H1 (cell line): ENCODE data around the gene CNIH3. TPM values are rescaled to one million over a fixed set of nuclear protein-coding genes. Genes with fewer than 3 reads are reported as not detected.

ENCODE experiments used
- CTCF ChIA-PET: fragments of 300-600 bp; sonication (Branson Sonifier 250); formaldehyde crosslinking; loops from one replicate; lab custom pipeline; 2021; ENCODE audit not compliant: partially characterized antibody; lab: Charles Lee
- POLR2A ChIA-PET: fragments of 300-600 bp; sonication (Branson Sonifier 250); formaldehyde crosslinking; loops from one replicate; lab custom pipeline; 2021; ENCODE audit warnings: inconsistent platforms; ENCODE audit not compliant: partially characterized antibody; lab: Charles Lee
- DNase-seq, 2 experiments: peaks; one replicate each; pipeline versions ENCODE4 v3.0.0 to v3.0.0-alpha.2; 2010 to 2022; ENCODE audit warnings: low spot score in 2 of 2, low read depth in 1 of 2, mixed read lengths in 1 of 2
- FAIRE-seq: peaks from 2 replicates; lab custom pipeline; 2011; peaks lifted over from hg19 to GRCh38; lab: Jason Lieb, UNC
- H2AFZ ChIP-seq: 2 replicates; pipeline ENCODE4 v1.8.1; 2012; ENCODE audit warnings: low read length, inconsistent platforms
- H2AK5ac ChIP-seq: 2 replicates; pipeline ENCODE4 v1.6.1; 2013; ENCODE audit warnings: low read depth, low read length
- H2BK120ac ChIP-seq: replicated peaks from 2 replicates; pipeline ENCODE3; 2013; ENCODE audit warnings: low read depth, low read length, inconsistent platforms
- H2BK12ac ChIP-seq: 2 replicates; pipeline ENCODE4 v1.6.1; 2013; ENCODE audit warnings: low read depth, low read length
- H2BK15ac ChIP-seq: 2 replicates; pipeline ENCODE4 v1.6.1; 2013; ENCODE audit warnings: low read length
- H2BK20ac ChIP-seq: 2 replicates; pipeline ENCODE4 v1.6.1; 2013; ENCODE audit warnings: low read length
- H2BK5ac ChIP-seq: 2 replicates; pipeline ENCODE4 v1.6.1; 2013; ENCODE audit warnings: low read depth, low read length
- H3K14ac ChIP-seq: 2 replicates; pipeline ENCODE4 v1.6.1; 2013; ENCODE audit warnings: inconsistent platforms; ENCODE audit not compliant: insufficient read length
- H3K18ac ChIP-seq: 2 replicates; pipeline ENCODE4 v1.6.1; 2013; ENCODE audit warnings: low read length; ENCODE audit errors: extremely low read depth
- H3K23ac ChIP-seq: 2 replicates; pipeline ENCODE4 v1.6.1; 2013; ENCODE audit warnings: inconsistent platforms; ENCODE audit not compliant: insufficient read length
- H3K23me2 ChIP-seq: 2 replicates; pipeline ENCODE4 v1.6.1; 2013; ENCODE audit warnings: low read depth, low read length
- H3K27ac ChIP-seq: 2 replicates; pipeline ENCODE4 v1.6.1; 2011; ENCODE audit warnings: low read depth, low read length, inconsistent platforms
- H3K27me3 ChIP-seq, 4 experiments: replicated peaks in 1 of 4; 1 replicate in 1 of 4; 2 replicates in 3 of 4; pipeline versions ENCODE4 v1.6.1 to v1.8.1; 2011 to 2013; ENCODE audit warnings: low read length in 3 of 4, mild to moderate bottlenecking in 3 of 4, inconsistent platforms in 2 of 4, mixed read lengths in 2 of 4, moderate library complexity in 1 of 4; ENCODE audit not compliant: control insufficient read depth in 3 of 4, insufficient read depth in 3 of 4; ENCODE audit errors: extremely low read depth in 1 of 4
- H3K36me3 ChIP-seq, 4 experiments: 2 replicates each; pipeline versions ENCODE4 v1.6.1 to v1.8.1; 2011 to 2013; ENCODE audit warnings: mild to moderate bottlenecking in 4 of 4, low read length in 3 of 4, moderate library complexity in 2 of 4, control low read depth in 1 of 4, inconsistent platforms in 1 of 4; ENCODE audit not compliant: insufficient read depth in 4 of 4, control insufficient read depth in 2 of 4
- H3K4ac ChIP-seq: replicated peaks from 2 replicates; pipeline ENCODE3; 2013; ENCODE audit warnings: low read length, low read depth, mixed read lengths, inconsistent platforms; ENCODE audit not compliant: insufficient read length
- H3K4me1 ChIP-seq, 4 experiments: replicated peaks in 1 of 4; 1 replicate in 1 of 4; 2 replicates in 3 of 4; pipeline versions ENCODE4 v1.6.1 to v1.8.1; 2011 to 2013; ENCODE audit warnings: low read length in 3 of 4, inconsistent platforms in 2 of 4, mixed read lengths in 1 of 4; ENCODE audit not compliant: insufficient read depth in 4 of 4, control insufficient read depth in 3 of 4
- H3K4me2 ChIP-seq, 2 experiments: 2 replicates each; pipeline versions ENCODE4 v1.6.1 to v1.8.1; 2011 to 2013; ENCODE audit warnings: low read depth in 2 of 2, low read length in 2 of 2, control low read depth in 1 of 2, inconsistent platforms in 1 of 2, mild to moderate bottlenecking in 1 of 2; ENCODE audit not compliant: insufficient read depth in 1 of 2
- H3K4me3 ChIP-seq, 4 experiments: fragments of 200-600, 300-600 bp in 1 of 4; sonication (generic), shearing (Covaris generic), sonication (Bioruptor Twin) in 1 of 4; 2 replicates each; pipeline versions ENCODE4 v1.5.1 to v1.8.1; 2011 to 2016; ENCODE audit warnings: low read length in 4 of 4, low read depth in 3 of 4, control low read depth in 2 of 4, inconsistent platforms in 2 of 4, mild to moderate bottlenecking in 2 of 4, mixed read lengths in 1 of 4, moderate library complexity in 1 of 4; ENCODE audit not compliant: insufficient read depth in 2 of 4; ENCODE audit errors: extremely low read depth in 1 of 4
- H3K56ac ChIP-seq: replicated peaks from 2 replicates; pipeline ENCODE3; 2013; ENCODE audit warnings: low read depth, mild to moderate bottlenecking, mixed read lengths, low read length, inconsistent platforms; ENCODE audit not compliant: insufficient read length
- H3K79me1 ChIP-seq: 2 replicates; pipeline ENCODE4 v1.6.1; 2013; ENCODE audit warnings: low read depth, low read length, control low read depth
- H3K79me2 ChIP-seq, 2 experiments: 2 replicates each; pipeline versions ENCODE4 v1.6.1 to v1.8.1; 2012 to 2013; ENCODE audit warnings: low read length in 2 of 2, mild to moderate bottlenecking in 2 of 2, inconsistent platforms in 1 of 2; ENCODE audit not compliant: insufficient read depth in 2 of 2, control insufficient read depth in 1 of 2
- H3K9ac ChIP-seq, 4 experiments: replicated peaks in 1 of 4; 1 replicate in 1 of 4; 2 replicates in 3 of 4; pipeline versions ENCODE4 v1.6.1 to v1.8.1; 2011 to 2013; ENCODE audit warnings: low read depth in 3 of 4, low read length in 3 of 4, control low read depth in 2 of 4, mild to moderate bottlenecking in 2 of 4, moderate library complexity in 2 of 4, inconsistent platforms in 1 of 4; ENCODE audit errors: extremely low read depth in 1 of 4
- H3K9me3 ChIP-seq, 2 experiments: 2 replicates each; pipeline versions ENCODE4 v1.6.1 to v1.8.1; 2012 to 2013; ENCODE audit warnings: mild to moderate bottlenecking in 2 of 2, moderate library complexity in 2 of 2, control low read depth in 1 of 2, inconsistent platforms in 1 of 2, low read depth in 1 of 2, low read length in 1 of 2, mixed read lengths in 1 of 2; ENCODE audit not compliant: insufficient read depth in 2 of 2
- H4K20me1 ChIP-seq, 2 experiments: replicated peaks in 1 of 2; 2 replicates each; pipeline versions ENCODE3 to v1.8.1; 2011 to 2013; ENCODE audit warnings: inconsistent platforms in 2 of 2, low read length in 2 of 2, mild to moderate bottlenecking in 1 of 2; ENCODE audit not compliant: insufficient read depth in 2 of 2, control insufficient read depth in 1 of 2
- H4K5ac ChIP-seq: 2 replicates; pipeline ENCODE4 v1.6.1; 2013; ENCODE audit warnings: low read length, low read depth, mixed read lengths, inconsistent platforms; ENCODE audit not compliant: insufficient read length
- H4K8ac ChIP-seq: 2 replicates; pipeline ENCODE4 v1.8.0; 2013; ENCODE audit warnings: mild to moderate bottlenecking, moderate library complexity, low read length, inconsistent platforms; ENCODE audit not compliant: insufficient read depth; ENCODE audit errors: extremely low read depth
- H4K91ac ChIP-seq: replicated peaks from 2 replicates; pipeline ENCODE3; 2013; ENCODE audit warnings: low read length, mixed read lengths, inconsistent platforms; ENCODE audit not compliant: insufficient read length
- SP2 ChIP-seq: IDR thresholded peaks from 2 replicates; pipeline ENCODE4 v1.6.1; 2012; ENCODE audit warnings: mild to moderate bottlenecking, low read length, inconsistent platforms
- WGBS, 2 experiments: shearing (Covaris generic) in 1 of 2; methylation state at CpG; one replicate each; pipeline versions ENCODE4 v1.1.6 to v1.1.7; 2013 to 2015; ENCODE audit warnings: low lambda C conversion rate in 2 of 2, mixed read lengths in 2 of 2, inconsistent platforms in 1 of 2, low coverage in 1 of 2, missing lambda C conversion rate in 1 of 2; ENCODE audit not compliant: insufficient replicate concordance in 2 of 2, insufficient coverage in 1 of 2, insufficient read length in 1 of 2; ENCODE audit errors: extremely low coverage in 1 of 2, missing lambda C conversion rate in 1 of 2; 5-methylcytosine and 5-hydroxymethylcytosine counted together
- polyA plus RNA-seq, 7 experiments: library from polyadenylated mRNA; depleted of rRNA in 3 of 7; stranded (reverse) in 5 of 7; unstranded in 2 of 7; fragments of >200 nt in 5 of 7; fragments of 200-250 nt in 2 of 7; gene quantifications; 1 replicate in 5 of 7; 2 replicates in 1 of 7; 4 replicates in 1 of 7; pipeline versions ENCODE4 v1.2.1 to v1.2.3, GENCODE V29; 2011 to 2013; ENCODE audit warnings: missing spikeins in 2 of 7, mixed read lengths in 2 of 7
- total RNA-seq: library from RNA; stranded (reverse); fragmentation: NEBNext Ultra II Directional; extraction: Animal tissue kit (Norgen Biotek cat#: 25700); gene quantifications from 2 replicates; pipeline ENCODE4 v1.2.1, GENCODE V29; 2021
- TF ChIP-seq, protein P1 (sequence below): IDR thresholded peaks from 2 replicates; pipeline ENCODE4 v1.6.1; 2012; ENCODE audit warnings: inconsistent platforms

Gene CNIH3
- total and polyA plus RNA-seq, 2 of the 8 experiments (the other 6 are each of a cell fraction or from before 2014, with no cell fraction given), result 3.7 to 5.6 TPM

DNA sequence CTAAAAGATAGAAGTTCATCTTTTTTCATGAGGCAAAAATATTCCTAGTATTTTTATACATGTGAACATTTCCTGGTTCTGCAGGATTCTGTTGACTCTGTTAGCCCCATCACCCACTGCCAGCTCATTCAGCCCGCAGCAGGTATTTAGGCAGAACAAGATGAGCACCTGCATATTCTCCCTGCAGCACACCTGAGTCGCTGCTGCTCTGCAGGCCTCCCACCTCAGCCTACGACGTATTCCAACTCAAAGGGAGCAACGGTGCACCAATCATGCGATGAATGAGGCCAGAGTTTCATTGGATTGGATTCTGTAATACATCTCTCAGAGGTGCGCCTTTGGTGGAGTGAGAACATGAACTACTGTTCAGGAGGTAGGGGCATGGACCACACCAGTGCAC lies 87.6 kb downstream of the CNIH3 start:
- H2AFZ ChIP-seq, result no peak overlapping the region
- no peak overlapping the region for H2BK20ac ChIP-seq
- H3K4ac ChIP-seq, result peak overlapping the region; percentile 22
- CTCF ChIA-PET, result interaction anchor here (0.6 to 17.3 kb wide), 10 partner anchors 11 to 191 kb away, joined by 3 to 236 read pairs (median 4); no protein-coding TSS in a partner anchor
- peak overlapping the region; percentile 72; the same call in 1 of the 2 replicates for H2BK12ac ChIP-seq
- DNase-seq (no peak), FAIRE-seq (no peak)
- H2BK120ac ChIP-seq, result no peak overlapping the region
- H3K9me3 ChIP-seq, result no peaks in the 10 kb centered on the region
- H3K4me2 ChIP-seq, result 0 out of 4 replicates have a peak overlapping the region, but pooled peaks of 1 of the 2 experiments have one; percentile 16
- H3K4me1 ChIP-seq, result peaks cover 0 to 8% (median 7%) of the 10 kb centered on the region in 4 experiments; a peak in 6 of 7 replicates
- peak overlapping the region; percentile 23 for H2BK15ac ChIP-seq
- POLR2A ChIA-PET, result interaction anchor here (0.6 to 0.9 kb wide), 3 partner anchors 13 to 199 kb away, joined by 3 read pairs; no protein-coding TSS in a partner anchor
- 0 out of 2 replicates have a peak overlapping the region, but pooled peaks have one; percentile 32 for H2AK5ac ChIP-seq
- no peak overlapping the region for H3K14ac ChIP-seq
- TF ChIP-seq, protein P1, sequence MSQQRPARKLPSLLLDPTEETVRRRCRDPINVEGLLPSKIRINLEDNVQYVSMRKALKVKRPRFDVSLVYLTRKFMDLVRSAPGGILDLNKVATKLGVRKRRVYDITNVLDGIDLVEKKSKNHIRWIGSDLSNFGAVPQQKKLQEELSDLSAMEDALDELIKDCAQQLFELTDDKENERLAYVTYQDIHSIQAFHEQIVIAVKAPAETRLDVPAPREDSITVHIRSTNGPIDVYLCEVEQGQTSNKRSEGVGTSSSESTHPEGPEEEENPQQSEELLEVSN, result 0 out of 2 replicates have a peak, but pooled peaks have one; percentile 17
- no peak for TF ChIP-seq SP2
- no peaks in the 10 kb centered on the region for H3K79me2 ChIP-seq
- no peak overlapping the region for H3K9ac ChIP-seq
- peak overlapping the region; percentile 73 for H3K18ac ChIP-seq
- no peak overlapping the region for H4K8ac ChIP-seq
- no peak overlapping the region for H3K56ac ChIP-seq
- H3K27ac ChIP-seq, result no peak overlapping the region
- peak overlapping the region; percentile 76 for H2BK5ac ChIP-seq
- 89% methylated on average over 7 of the region's 7 CpGs; no CpG with 5 or more reads in 1 of the 2 experiments for WGBS, 2 experiments
- no peaks in the 10 kb centered on the region for H3K27me3 ChIP-seq
- no peaks in the 10 kb centered on the region for H3K36me3 ChIP-seq
- H3K4me3 ChIP-seq, result no peak overlapping the region
- peak overlapping the region; percentile 79 for H4K91ac ChIP-seq
- H4K20me1 ChIP-seq, result no peaks in the 10 kb centered on the region
- H3K23ac ChIP-seq, result no peak overlapping the region
- H3K79me1 ChIP-seq, result no peaks in the 10 kb centered on the region
- no peaks in the 10 kb centered on the region for H3K23me2 ChIP-seq
- no peak overlapping the region for H4K5ac ChIP-seq
